ENCODE measurements around the gene GPX5. TPM values are rescaled to one million over a fixed set of nuclear protein-coding genes. Genes with fewer than 3 reads are reported as not detected.

Gene GPX5
- total RNA-seq, 1 experiment from 2014 or later: not detected

- no peaks in the 10 kb centered on the region for H3K4me1 ChIP-seq (ENCODE audit: insufficient read depth, low read length, poor library complexity, severe bottlenecking)
- no peaks in the 10 kb centered on the region for H3K36me3 ChIP-seq (ENCODE audit: insufficient read depth, low read length, poor library complexity, severe bottlenecking)
- DNase-seq (ENCODE audit: low spot score): no peak
- ChIA-PET CTCF (no interaction called here), POLR2A (ENCODE audit: low non-redundant PET) (interaction anchor here (0.6 kb wide), 1 partner anchor 19 kb away, joined by 3 read pairs; no protein-coding TSS in a partner anchor)
- BruUV-seq (replicated peaks): no TSS peak
- H3K4me3 ChIP-seq (ENCODE audit: low read depth, low read length, poor library complexity, severe bottlenecking): no peak overlapping the region
- no peaks in the 10 kb centered on the region for H3K9me3 ChIP-seq (ENCODE audit: low read depth, low read length, poor library complexity, severe bottlenecking)
- H3K27me3 ChIP-seq (replicated peaks; ENCODE audit: insufficient read depth, low read depth, low read length, poor library complexity): no peaks in the 10 kb centered on the region
- TF ChIP-seq CTCF (conservative IDR thresholded peaks at IDR 0.05; ENCODE audit: low read depth, low read length): no peak
- no peak for TF ChIP-seq EZH2 (IDR thresholded peaks at IDR 0.05; ENCODE audit: borderline replicate concordance, low read depth, low read length, poor library complexity, severe bottlenecking)
- no peak overlapping the region for H3K27ac ChIP-seq (ENCODE audit: low read depth, low read length, poor library complexity, severe bottlenecking)
- intact Hi-C loops (cut with micrococcal nuclease; ENCODE audit: unreplicated experiment): no loop called here
These were observed 40.3 kb downstream of the GPX5 start for GRCh38 chr6:28565823-28566526.

GRCh38 chr6:28566527-28567252, 41.0 kb downstream of the GPX5 start:
- H3K27me3 ChIP-seq (replicated peaks; ENCODE audit: insufficient read depth, low read depth, low read length, poor library complexity): no peaks in the 10 kb centered on the region
- CTCF ChIA-PET: no interaction called here
- POLR2A ChIA-PET (ENCODE audit: low non-redundant PET): interaction anchor here (0.6 kb wide), 1 partner anchor 18 kb away, joined by 3 read pairs; no protein-coding TSS in a partner anchor
- TF ChIP-seq CTCF (conservative IDR thresholded peaks at IDR 0.05; ENCODE audit: low read depth, low read length) (no peak), EZH2 (IDR thresholded peaks at IDR 0.05; ENCODE audit: borderline replicate concordance, low read depth, low read length, poor library complexity, severe bottlenecking) (no peak)
- H3K4me3 ChIP-seq (ENCODE audit: low read depth, low read length, poor library complexity, severe bottlenecking): no peak overlapping the region
- no TSS peak for BruUV-seq (replicated peaks)
- no peaks in the 10 kb centered on the region for H3K36me3 ChIP-seq (ENCODE audit: insufficient read depth, low read length, poor library complexity, severe bottlenecking)
- no peaks in the 10 kb centered on the region for H3K9me3 ChIP-seq (ENCODE audit: low read depth, low read length, poor library complexity, severe bottlenecking)
- no peak for DNase-seq (ENCODE audit: low spot score)
- no peaks in the 10 kb centered on the region for H3K4me1 ChIP-seq (ENCODE audit: insufficient read depth, low read length, poor library complexity, severe bottlenecking)
- intact Hi-C loops (cut with micrococcal nuclease; ENCODE audit: unreplicated experiment): no loop called here
- H3K27ac ChIP-seq (ENCODE audit: low read depth, low read length, poor library complexity, severe bottlenecking): no peak overlapping the region

- intact Hi-C loops (cut with micrococcal nuclease; ENCODE audit: unreplicated experiment): no loop called here
- no peak overlapping the region for H3K27ac ChIP-seq (ENCODE audit: low read depth, low read length, poor library complexity, severe bottlenecking)
- no peak for DNase-seq (ENCODE audit: low spot score)
- H3K4me1 ChIP-seq (ENCODE audit: insufficient read depth, low read length, poor library complexity, severe bottlenecking): no peaks in the 10 kb centered on the region
- no peaks in the 10 kb centered on the region for H3K27me3 ChIP-seq (replicated peaks; ENCODE audit: insufficient read depth, low read depth, low read length, poor library complexity)
- no TSS peak for BruUV-seq (replicated peaks)
- H3K9me3 ChIP-seq (ENCODE audit: low read depth, low read length, poor library complexity, severe bottlenecking): no peaks in the 10 kb centered on the region
- CTCF ChIA-PET: no interaction called here
- no peak for TF ChIP-seq CTCF (conservative IDR thresholded peaks at IDR 0.05; ENCODE audit: low read depth, low read length)
- TF ChIP-seq EZH2 (IDR thresholded peaks at IDR 0.05; ENCODE audit: borderline replicate concordance, low read depth, low read length, poor library complexity, severe bottlenecking): no peak
- H3K4me3 ChIP-seq (ENCODE audit: low read depth, low read length, poor library complexity, severe bottlenecking): no peak overlapping the region
- POLR2A ChIA-PET (ENCODE audit: low non-redundant PET): no interaction called here
- no peaks in the 10 kb centered on the region for H3K36me3 ChIP-seq (ENCODE audit: insufficient read depth, low read length, poor library complexity, severe bottlenecking)
These were observed 41.8 kb downstream of the GPX5 start for GRCh38 chr6:28567506-28567905.
